Measurements from ENCODE around the gene PHC3. TPM values are rescaled to one million over a fixed set of nuclear protein-coding genes. Genes with fewer than 3 reads are reported as not detected.

The PHC3 gene
- total and polyA plus RNA-seq, 9 donors: 11.0 to 19.2 (median 15.3) TPM

DNA sequence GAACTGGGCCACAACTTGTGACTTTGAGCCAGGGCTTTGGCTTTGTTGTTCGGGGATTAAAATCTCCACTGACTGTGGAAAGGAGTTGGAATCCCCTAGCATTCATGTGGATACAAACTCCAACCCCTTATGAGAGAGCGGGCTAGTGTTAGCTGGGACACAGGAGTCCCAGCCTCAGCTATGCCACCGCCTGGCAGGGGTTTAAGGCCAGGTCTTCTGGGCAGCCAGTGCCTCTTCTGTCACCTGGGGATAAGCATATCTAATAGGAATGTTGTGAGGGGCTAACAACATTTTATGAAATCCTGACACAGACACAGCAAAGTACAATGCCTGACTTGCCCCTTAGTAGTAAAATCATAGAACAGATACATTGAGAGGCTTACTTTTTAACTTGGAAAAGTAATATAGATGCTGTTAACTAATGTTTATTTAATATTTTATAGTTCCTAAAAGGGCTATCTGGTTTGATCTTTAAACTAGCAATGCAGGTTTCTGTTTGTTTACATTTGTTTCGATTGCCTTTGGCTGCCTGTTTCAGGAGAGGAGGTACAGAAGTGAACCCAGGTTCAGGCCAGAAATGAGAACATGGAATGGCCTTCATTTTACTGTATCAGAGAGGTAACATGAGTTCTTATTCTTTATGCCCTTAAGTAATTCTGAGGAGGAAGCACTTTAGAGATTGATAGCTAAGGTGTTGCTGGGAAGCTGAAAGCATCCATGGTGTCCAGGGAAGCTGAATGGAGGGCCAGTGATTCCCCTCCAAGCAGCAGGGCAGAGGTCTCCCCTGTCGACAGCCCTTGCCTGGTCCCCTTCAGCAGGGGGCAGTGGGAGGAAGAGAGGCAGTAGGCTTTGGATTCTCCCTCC is 135.0 kb downstream of the PHC3 start:
- Histone ChIP-seq H3K27ac (ENCODE audit: low read length) (no peak overlapping the region), H3K4me3 (ENCODE audit: low read length) (no peak overlapping the region), H3K27me3 (ENCODE audit: control insufficient read depth, insufficient read depth, low read length) (no peaks in the 10 kb centered on the region), H3K4me1 (ENCODE audit: control insufficient read depth, insufficient read depth, low read length) (peaks cover 7% of the 10 kb centered on the region), H3K9me3 (replicated peaks; ENCODE audit: control insufficient read depth, low read depth, low read length) (no peaks in the 10 kb centered on the region), H3K36me3 (ENCODE audit: control insufficient read depth, insufficient read depth, low read length) (no peaks in the 10 kb centered on the region)
- DNase-seq: no peak
- whole genome bisulfite sequencing (ENCODE audit: insufficient coverage): 75% methylated on average over 2 of the region's 5 CpGs

DNA sequence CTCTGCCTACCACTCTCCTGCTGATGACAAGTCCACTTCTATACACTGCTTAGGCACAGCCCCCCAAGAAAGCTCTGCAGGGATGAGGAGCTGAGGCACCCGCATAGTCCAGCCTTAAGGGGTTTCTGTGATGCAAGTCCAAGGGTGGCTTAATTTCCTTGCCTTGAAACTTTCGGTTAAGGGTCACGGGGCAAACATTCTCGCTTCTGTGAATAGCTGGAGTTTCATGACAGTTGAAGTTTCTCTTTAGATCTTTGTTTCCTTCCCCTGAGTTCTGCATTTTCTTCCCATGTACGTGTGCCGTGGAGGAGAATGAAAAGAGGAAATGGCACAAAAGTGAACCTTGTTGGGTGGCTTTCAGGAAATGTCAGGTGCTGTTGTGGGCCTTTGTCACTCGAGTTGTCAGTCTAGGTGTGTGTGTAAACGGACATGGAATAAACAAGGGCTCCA is 136.7 kb downstream of the PHC3 start:
- H3K36me3 ChIP-seq (ENCODE audit: control insufficient read depth, insufficient read depth, low read length): no peaks in the 10 kb centered on the region

DNA sequence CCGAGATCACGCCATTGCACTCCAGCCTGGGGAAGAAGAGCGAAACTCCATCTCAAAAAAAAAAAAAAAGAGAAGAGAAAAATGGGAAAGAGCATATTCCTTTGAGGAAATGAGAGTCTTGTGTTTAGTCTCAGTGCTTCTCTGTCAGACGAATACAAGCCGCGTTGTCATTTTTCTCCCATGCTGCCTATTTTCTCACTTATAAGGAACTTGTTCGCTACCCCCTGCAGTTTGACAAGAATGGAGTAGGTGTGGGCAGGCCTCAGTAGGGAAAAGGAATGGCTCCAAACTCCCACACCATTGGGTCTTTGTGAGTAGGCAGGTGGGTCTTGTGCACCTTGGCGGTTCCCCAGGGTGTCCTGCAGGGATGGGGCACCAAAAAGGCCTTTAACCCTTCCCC is 137.3 kb downstream of the PHC3 start:
- peak; percentile 57 for DNase-seq
- Histone ChIP-seq H3K27me3 (ENCODE audit: control insufficient read depth, insufficient read depth, low read length) (peaks cover 8% of the 10 kb centered on the region), H3K9me3 (replicated peaks; ENCODE audit: control insufficient read depth, low read depth, low read length) (no peaks in the 10 kb centered on the region), H3K4me3 (ENCODE audit: low read length) (no peak overlapping the region), H3K36me3 (ENCODE audit: control insufficient read depth, insufficient read depth, low read length) (no peaks in the 10 kb centered on the region), H3K4me1 (ENCODE audit: control insufficient read depth, insufficient read depth, low read length) (peaks cover 2% of the 10 kb centered on the region), H3K27ac (ENCODE audit: low read length) (peak overlapping the region; percentile 53)
- WGBS (ENCODE audit: insufficient coverage): 80% methylated on average over 1 of the region's 8 CpGs

More for the DNA sequence above, 136.7 kb downstream of the PHC3 start:
- Histone ChIP-seq H3K4me3 (ENCODE audit: low read length) (no peak overlapping the region), H3K27ac (ENCODE audit: low read length) (peak overlapping the region; percentile 53), H3K4me1 (ENCODE audit: control insufficient read depth, insufficient read depth, low read length) (peaks cover 7% of the 10 kb centered on the region), H3K27me3 (ENCODE audit: control insufficient read depth, insufficient read depth, low read length) (peaks cover 5% of the 10 kb centered on the region), H3K9me3 (replicated peaks; ENCODE audit: control insufficient read depth, low read depth, low read length) (no peaks in the 10 kb centered on the region)
- 78% methylated on average over 7 of the region's 8 CpGs for WGBS (ENCODE audit: insufficient coverage)
- peak; percentile 69 for DNase-seq

DNA sequence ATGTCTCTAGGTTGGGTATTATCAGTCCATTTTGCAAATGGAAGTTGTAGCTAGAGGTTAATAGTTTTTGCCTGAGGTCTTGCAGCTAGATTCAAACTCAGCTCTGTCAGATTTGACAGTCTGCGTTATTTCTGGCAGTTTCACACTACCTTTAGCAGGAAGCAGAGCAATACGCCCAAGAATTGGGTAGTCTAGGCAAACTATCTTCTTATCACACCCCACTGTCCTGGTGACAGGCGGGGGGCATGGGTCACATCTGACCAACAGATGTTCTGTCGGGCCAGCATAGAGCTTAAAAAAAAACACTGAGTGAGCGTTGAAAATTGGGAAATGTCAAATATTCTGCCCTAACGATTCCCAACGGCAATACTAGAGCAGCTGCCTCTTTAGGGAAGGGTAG is 138.0 kb downstream of the PHC3 start:
- Histone ChIP-seq H3K9me3 (replicated peaks; ENCODE audit: control insufficient read depth, low read depth, low read length) (no peaks in the 10 kb centered on the region), H3K27ac (ENCODE audit: low read length) (no peak overlapping the region), H3K4me3 (ENCODE audit: low read length) (no peak overlapping the region), H3K4me1 (ENCODE audit: control insufficient read depth, insufficient read depth, low read length) (peaks cover 5% of the 10 kb centered on the region), H3K27me3 (ENCODE audit: control insufficient read depth, insufficient read depth, low read length) (peaks cover 16% of the 10 kb centered on the region), H3K36me3 (ENCODE audit: control insufficient read depth, insufficient read depth, low read length) (no peaks in the 10 kb centered on the region)
- 5% methylated on average over 4 of the region's 7 CpGs for WGBS (ENCODE audit: insufficient coverage)
- DNase-seq: no peak

DNA sequence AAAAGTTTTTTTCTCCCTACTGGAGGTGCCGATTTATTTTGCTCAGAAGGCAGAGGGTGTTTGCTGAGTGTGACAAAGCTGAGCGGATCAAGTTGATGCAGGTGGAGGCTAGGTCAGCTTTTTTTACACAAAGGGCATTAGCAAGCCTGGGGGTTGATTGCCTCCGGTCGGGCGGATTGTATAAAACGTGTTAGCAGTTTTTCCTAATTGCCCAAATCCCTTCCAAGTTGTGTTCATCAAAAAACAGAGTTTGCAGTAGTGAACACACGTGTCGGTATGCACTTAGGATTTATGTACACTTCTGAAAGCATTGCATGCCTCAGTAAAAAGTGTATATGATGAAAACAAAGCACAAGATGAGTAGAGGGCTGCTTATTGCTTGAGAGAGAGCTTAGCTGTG is 141.1 kb downstream of the PHC3 start:
- H3K9me3 ChIP-seq (replicated peaks; ENCODE audit: control insufficient read depth, low read depth, low read length): no peaks in the 10 kb centered on the region
- no peak for DNase-seq
- peaks cover 28% of the 10 kb centered on the region for H3K27me3 ChIP-seq (ENCODE audit: control insufficient read depth, insufficient read depth, low read length)
- no peaks in the 10 kb centered on the region for H3K36me3 ChIP-seq (ENCODE audit: control insufficient read depth, insufficient read depth, low read length)
- no peak overlapping the region for H3K4me3 ChIP-seq (ENCODE audit: low read length)
- WGBS (ENCODE audit: insufficient coverage): 10% methylated on average over 2 of the region's 8 CpGs
- H3K27ac ChIP-seq (ENCODE audit: low read length): no peak overlapping the region
- H3K4me1 ChIP-seq (ENCODE audit: control insufficient read depth, insufficient read depth, low read length): peaks cover 9% of the 10 kb centered on the region

DNA sequence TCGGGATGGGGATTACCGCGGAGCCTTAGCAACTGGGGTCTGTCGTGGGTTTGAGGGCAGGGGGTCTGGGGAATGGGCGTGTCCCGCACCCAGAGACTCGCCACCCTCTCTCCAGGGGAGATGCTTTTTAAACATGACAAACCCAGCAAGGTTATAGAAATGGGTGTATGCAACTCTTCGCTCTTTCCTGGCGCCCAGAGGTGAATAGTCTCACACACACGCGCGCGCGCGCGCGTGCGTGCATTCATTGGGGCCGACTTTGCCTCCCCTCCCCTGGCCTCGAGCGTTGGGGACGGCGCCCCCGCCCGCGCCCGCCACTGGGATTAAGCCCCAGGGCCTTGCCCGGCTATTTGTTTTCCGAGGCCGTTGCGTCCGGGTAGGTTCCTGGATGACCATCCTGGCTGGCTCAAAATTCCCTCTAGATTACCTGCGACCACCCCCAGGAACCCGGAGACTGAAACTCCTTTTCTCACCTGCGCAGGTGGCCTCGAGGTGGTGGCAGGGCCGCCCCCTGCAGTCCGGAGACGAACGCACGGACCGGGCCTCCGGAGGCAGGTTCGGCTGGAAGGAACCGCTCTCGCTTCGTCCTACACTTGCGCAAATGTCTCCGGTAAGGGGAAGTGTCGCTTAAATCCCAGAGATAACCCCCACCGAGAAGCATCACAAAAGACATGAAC is 143.0 kb downstream of the PHC3 start:
- Histone ChIP-seq H3K36me3 (ENCODE audit: control insufficient read depth, insufficient read depth, low read length) (no peaks in the 10 kb centered on the region), H3K9me3 (replicated peaks; ENCODE audit: control insufficient read depth, low read depth, low read length) (no peaks in the 10 kb centered on the region), H3K27me3 (ENCODE audit: control insufficient read depth, insufficient read depth, low read length) (peaks cover 28% of the 10 kb centered on the region), H3K4me3 (ENCODE audit: low read length) (peak overlapping the region; percentile 37), H3K27ac (ENCODE audit: low read length) (no peak overlapping the region), H3K4me1 (ENCODE audit: control insufficient read depth, insufficient read depth, low read length) (peaks cover 8% of the 10 kb centered on the region)
- 5% methylated on average over 47 of the region's 51 CpGs for WGBS (ENCODE audit: insufficient coverage)
- no peak for DNase-seq

Other genes starting within 250 kb of the PHC3 start
- 53.7 TPM for gene SEC62, start 214.9 kb downstream of the PHC3 start, total RNA-seq
- 10 to 100 TPM; 56.8 to 96.2 (median 72.3) TPM for gene SEC62, start 214.9 kb downstream of the PHC3 start, polyA plus RNA-seq (ENCODE audit: insufficient read depth in 1 of 8, insufficient read length in 8 of 8, low replicate concordance in 1 of 8)
- 1.2 TPM for gene GPR160, start 143.7 kb downstream of the PHC3 start, total RNA-seq
- gene GPR160, start 143.7 kb downstream of the PHC3 start, polyA plus RNA-seq (ENCODE audit: insufficient read depth in 1 of 8, insufficient read length in 8 of 8, low replicate concordance in 1 of 8): 10 to 100 TPM in 1 of 8 donors, 1 to 10 TPM in 7; 1.7 to 14.0 (median 2.9) TPM
- gene PRKCI, start 40.7 kb upstream of the PHC3 start, total RNA-seq: 23.9 TPM
- gene PRKCI, start 40.7 kb upstream of the PHC3 start, polyA plus RNA-seq (ENCODE audit: insufficient read depth in 1 of 8, insufficient read length in 8 of 8, low replicate concordance in 1 of 8): 10 to 100 TPM; 14.1 to 24.7 (median 17.6) TPM
- gene SKIL, start 176.0 kb upstream of the PHC3 start, total RNA-seq: 41.6 TPM
- gene SKIL, start 176.0 kb upstream of the PHC3 start, polyA plus RNA-seq (ENCODE audit: insufficient read depth in 1 of 8, insufficient read length in 8 of 8, low replicate concordance in 1 of 8): 10 to 100 TPM; 15.3 to 24.3 (median 20.7) TPM
- 0.62 TPM for gene CLDN11, start 237.1 kb upstream of the PHC3 start, total RNA-seq
- 10 to 100 TPM in 1 of 8 donors, 1 to 10 TPM in 7; 1.6 to 14.2 (median 2.1) TPM for gene CLDN11, start 237.1 kb upstream of the PHC3 start, polyA plus RNA-seq (ENCODE audit: insufficient read depth in 1 of 8, insufficient read length in 8 of 8, low replicate concordance in 1 of 8)

Data from muscle of leg (tissue), 11 donors.